Liver (tissue), 3 donors: ENCODE data around the gene CLEC20A.

ENCODE experiments used
- CTCF ChIP-seq: fragments of 150-350 bp; IDR thresholded peaks from 2 replicates; pipeline ENCODE4 v1.5.1; 2017; ENCODE audit warnings: improper control_type of control experiment, low read depth, low read length; ENCODE audit not compliant: missing input control
- JUND ChIP-seq, 2 donors: IDR thresholded peaks; 2 replicates each; pipeline ENCODE4 v1.6.1; 2016; ENCODE audit warnings: antibody characterized with exemption in 2 of 2
- MAX ChIP-seq: IDR thresholded peaks from 2 replicates; pipeline ENCODE4 v1.6.1; 2016; ENCODE audit warnings: antibody characterized with exemption
- RAD21 ChIP-seq, 2 donors: IDR thresholded peaks; 2 replicates each; pipeline ENCODE4 v1.6.1; 2016; ENCODE audit warnings: antibody characterized with exemption in 2 of 2, mild to moderate bottlenecking in 2 of 2
- REST ChIP-seq: IDR thresholded peaks from 2 replicates; pipeline ENCODE4 v1.6.1; 2016; ENCODE audit warnings: antibody characterized with exemption, mild to moderate bottlenecking
- TAF1 ChIP-seq: conservative IDR thresholded peaks from 2 replicates; pipeline ENCODE4 v1.6.1; 2016; ENCODE audit warnings: antibody characterized with exemption, mild to moderate bottlenecking
- YY1 ChIP-seq: IDR thresholded peaks from 2 replicates; pipeline ENCODE4 v1.6.1; 2016; ENCODE audit warnings: antibody characterized with exemption, mild to moderate bottlenecking
- ZBTB33 ChIP-seq: IDR thresholded peaks from 2 replicates; pipeline ENCODE4 v1.6.1; 2016; ENCODE audit warnings: antibody characterized with exemption
- donor health status: healthy.
- donor health status: healthy.

- no peak for TF ChIP-seq JUND (IDR thresholded peaks at IDR 0.05)
- TF ChIP-seq REST = no peak
- no peak for TF ChIP-seq CTCF
- TF ChIP-seq RAD21 (IDR thresholded peaks at IDR 0.05) = no peak
- TF ChIP-seq ZBTB33 = no peak
- no peak for TF ChIP-seq TAF1
- TF ChIP-seq YY1 = no peak
- no peak for TF ChIP-seq MAX
Observed at GRCh38 chr1:178538192-178538916, 41.6 kb upstream of the CLEC20A start.
